ENCODE data around the gene ISCU.

The ISCU gene

GRCh38 chr12:108565976-108566375 is 3.6 kb downstream of the ISCU start:
- TF ChIP-seq SIN3A (IDR thresholded peaks at IDR 0.05; ENCODE audit: borderline replicate concordance, insufficient read depth, low read length) = no peak
- no peak for TF ChIP-seq POLR2AphosphoS5 (IDR thresholded peaks at IDR 0.05; ENCODE audit: low read depth, low read length)

- TF ChIP-seq SIN3A (IDR thresholded peaks at IDR 0.05; ENCODE audit: borderline replicate concordance, insufficient read depth, low read length) (no peak), TAF1 (IDR thresholded peaks at IDR 0.05; ENCODE audit: borderline replicate concordance, insufficient read depth, low read length) (no peak), POLR2AphosphoS5 (IDR thresholded peaks at IDR 0.05; ENCODE audit: low read depth, low read length) (no peak)
Observed at GRCh38 chr12:108566452-108566851, 4.1 kb downstream of the ISCU start.

GRCh38 chr12:108567406-108568337 is 5.3 kb downstream of the ISCU start:
- TF ChIP-seq FOXP2 (optimal IDR thresholded peaks at IDR 0.05; ENCODE audit: borderline replicate concordance, extremely low read depth, extremely low read length, insufficient read depth) (no peak), REST (IDR thresholded peaks at IDR 0.05; ENCODE audit: insufficient read depth in 1 of 2, low read depth in 2 of 2, low read length in 2 of 2) (no peak), POLR2AphosphoS5 (IDR thresholded peaks at IDR 0.05; ENCODE audit: low read depth, low read length) (no peak)

GRCh38 chr12:108568338-108569154 is 6.2 kb downstream of the ISCU start:
- TF ChIP-seq FOXP2 (optimal IDR thresholded peaks at IDR 0.05; ENCODE audit: borderline replicate concordance, extremely low read depth, extremely low read length, insufficient read depth) = no peak
- TF ChIP-seq REST (IDR thresholded peaks at IDR 0.05; ENCODE audit: insufficient read depth in 1 of 2, low read depth in 2 of 2, low read length in 2 of 2) = no peak
- no peak for TF ChIP-seq POLR2AphosphoS5 (IDR thresholded peaks at IDR 0.05; ENCODE audit: low read depth, low read length)
- no peak for TF ChIP-seq TAF1 (IDR thresholded peaks at IDR 0.05; ENCODE audit: borderline replicate concordance, insufficient read depth, low read length)
- TF ChIP-seq SIN3A (IDR thresholded peaks at IDR 0.05; ENCODE audit: borderline replicate concordance, insufficient read depth, low read length) = no peak

GRCh38 chr12:108570743-108571608 is 8.6 kb downstream of the ISCU start:
- no peak for TF ChIP-seq TAF1 (IDR thresholded peaks at IDR 0.05; ENCODE audit: borderline replicate concordance, insufficient read depth, low read length)
- no peak for TF ChIP-seq POLR2AphosphoS5 (IDR thresholded peaks at IDR 0.05; ENCODE audit: low read depth, low read length)
- no peak for TF ChIP-seq REST (IDR thresholded peaks at IDR 0.05; ENCODE audit: insufficient read depth in 1 of 2, low read depth in 2 of 2, low read length in 2 of 2)
- no peak for TF ChIP-seq FOXP2 (optimal IDR thresholded peaks at IDR 0.05; ENCODE audit: borderline replicate concordance, extremely low read depth, extremely low read length, insufficient read depth)
- no peak for TF ChIP-seq SIN3A (IDR thresholded peaks at IDR 0.05; ENCODE audit: borderline replicate concordance, insufficient read depth, low read length)
